ENCODE data around the gene ELOB.

The ELOB gene

DNA sequence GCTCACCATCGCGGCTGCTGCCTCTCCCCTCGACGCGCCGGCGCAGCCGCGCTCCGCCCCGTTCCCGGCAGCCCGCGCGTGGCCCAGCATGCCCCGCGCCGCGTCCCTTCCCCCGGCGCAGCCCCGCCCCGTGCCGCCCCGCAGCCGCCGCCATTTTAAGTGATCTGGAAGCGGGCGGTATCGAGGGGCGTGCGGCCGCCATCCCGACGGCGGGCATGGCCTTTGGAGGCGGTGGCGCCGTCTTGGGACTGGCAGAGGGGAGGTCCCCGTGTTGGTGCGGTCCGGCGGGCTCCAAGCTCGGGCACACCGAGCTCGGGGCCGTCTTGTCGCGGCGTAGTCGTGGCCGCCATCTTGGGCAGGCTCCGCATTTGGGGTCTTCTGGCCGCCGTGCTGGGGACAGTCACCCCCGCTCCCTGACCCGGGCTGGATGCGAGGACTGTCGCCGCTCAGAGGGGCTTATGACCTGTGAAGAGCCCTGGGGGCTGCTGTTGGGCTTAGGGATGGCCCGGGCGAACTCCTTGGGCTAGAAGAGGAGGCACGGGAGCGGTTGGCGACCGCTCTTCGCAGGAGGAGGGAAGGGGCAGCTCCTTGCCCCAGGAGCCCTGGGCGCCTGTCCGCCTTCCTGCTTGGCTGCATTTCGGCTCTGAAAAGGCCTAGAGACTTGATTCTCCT, at the start of gene ELOB:
Gene ELOB (minus strand): TSS at position 50 of the 672 bp plus-strand sequence. CDS start 41 bp downstream, at position 9.
- DNase-seq, result peak; percentile 89

DNA sequence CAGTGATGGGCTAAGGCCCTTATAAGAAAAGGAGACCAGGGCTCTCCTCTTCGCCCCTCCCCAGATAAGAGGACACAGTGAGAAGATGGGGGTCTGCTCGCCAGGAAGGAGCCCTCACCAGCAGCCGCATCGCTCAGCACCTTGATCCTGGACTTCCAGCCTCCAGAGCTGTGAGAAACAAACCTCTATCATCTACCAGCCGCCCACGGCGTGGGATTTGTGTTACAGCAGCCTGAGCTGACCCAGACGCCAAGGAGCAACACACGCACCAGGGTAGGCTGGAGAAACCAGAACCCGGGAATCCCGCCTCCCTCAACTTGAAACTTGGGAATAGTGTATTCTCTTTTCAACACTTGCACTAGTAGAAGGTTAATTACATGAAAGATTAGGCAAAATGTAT, 48.8 kb upstream of the ELOB start:
- DNase-seq, result no peak

- DNase-seq, result no peak
Measured at GRCh38 chr16:2825049-2825742, 48.1 kb upstream of the ELOB start.

GRCh38 chr16:2824626-2825025, 47.5 kb upstream of the ELOB start:
- no peak for DNase-seq

DNA sequence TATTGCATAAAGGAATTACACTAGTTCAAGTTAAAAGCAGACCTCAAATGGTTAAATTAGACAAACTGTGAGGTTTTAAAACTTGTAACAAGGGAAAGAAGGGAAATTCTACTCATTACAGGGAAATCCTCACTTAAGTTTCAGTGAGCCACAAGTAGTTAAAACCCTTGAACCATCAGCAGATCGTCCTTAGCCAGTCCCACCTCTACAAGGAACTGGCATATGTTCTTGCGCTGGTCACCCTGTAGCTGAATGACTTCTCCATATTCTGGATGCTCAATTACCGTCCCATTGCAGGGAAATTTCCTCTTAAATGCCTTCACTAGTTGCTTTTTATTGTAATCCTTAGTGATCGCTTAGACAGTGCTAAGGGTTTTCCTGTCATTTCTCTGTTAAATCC, 45.4 kb upstream of the ELOB start:
- DNase-seq, result no peak

DNA sequence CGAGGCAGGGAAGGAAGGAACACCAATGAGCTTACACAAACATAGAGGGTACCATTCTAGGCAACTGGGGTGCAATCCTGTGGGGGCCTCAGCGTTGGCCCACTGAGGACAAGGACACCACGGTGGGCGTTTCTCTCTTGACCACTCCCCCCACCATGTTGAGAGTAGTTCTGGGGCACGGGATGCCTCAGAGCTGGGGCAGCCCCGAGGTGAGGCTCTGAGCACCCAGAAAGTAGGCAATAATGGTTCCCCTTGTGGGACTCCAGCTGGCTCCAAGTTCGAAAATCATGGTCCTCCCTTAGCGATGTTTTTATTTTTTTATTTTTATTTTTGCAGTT, 45.0 kb upstream of the ELOB start:
- no peak for DNase-seq

DNA sequence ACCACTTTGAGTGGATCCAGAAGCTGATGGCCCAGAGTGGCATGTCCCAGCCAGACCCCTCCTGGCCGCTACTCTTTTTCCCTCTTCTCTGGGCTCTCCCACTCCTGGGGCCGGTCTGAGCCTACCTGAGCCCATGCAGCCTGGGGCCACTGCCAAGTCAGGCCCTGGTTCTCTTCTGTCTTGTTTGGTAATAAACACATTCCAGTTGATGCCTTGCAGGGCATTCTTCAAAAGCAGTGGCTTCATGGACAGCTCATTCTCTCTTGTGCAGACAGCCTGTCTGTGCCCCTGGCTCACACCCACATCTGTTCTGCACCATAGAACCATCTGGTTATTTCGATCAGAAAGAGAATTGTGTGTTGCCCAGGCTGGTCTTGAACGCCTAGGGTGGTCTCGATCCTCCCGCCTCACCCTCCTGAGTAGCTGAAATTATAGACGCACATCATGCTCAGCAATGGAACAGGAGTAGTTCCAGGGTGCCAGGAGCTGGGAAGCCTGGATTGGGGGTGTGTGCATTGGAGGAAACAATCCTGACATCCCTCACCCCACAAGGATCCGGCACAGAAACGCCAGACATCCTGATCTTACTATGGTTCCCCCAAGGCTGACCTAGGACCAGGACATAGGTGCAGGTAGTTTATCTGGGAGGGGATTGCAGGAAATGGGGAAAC, 44.5 kb upstream of the ELOB start:
- no peak for DNase-seq

- DNase-seq, result no peak
Measured at GRCh38 chr16:2820836-2821486, 43.9 kb upstream of the ELOB start.

DNA sequence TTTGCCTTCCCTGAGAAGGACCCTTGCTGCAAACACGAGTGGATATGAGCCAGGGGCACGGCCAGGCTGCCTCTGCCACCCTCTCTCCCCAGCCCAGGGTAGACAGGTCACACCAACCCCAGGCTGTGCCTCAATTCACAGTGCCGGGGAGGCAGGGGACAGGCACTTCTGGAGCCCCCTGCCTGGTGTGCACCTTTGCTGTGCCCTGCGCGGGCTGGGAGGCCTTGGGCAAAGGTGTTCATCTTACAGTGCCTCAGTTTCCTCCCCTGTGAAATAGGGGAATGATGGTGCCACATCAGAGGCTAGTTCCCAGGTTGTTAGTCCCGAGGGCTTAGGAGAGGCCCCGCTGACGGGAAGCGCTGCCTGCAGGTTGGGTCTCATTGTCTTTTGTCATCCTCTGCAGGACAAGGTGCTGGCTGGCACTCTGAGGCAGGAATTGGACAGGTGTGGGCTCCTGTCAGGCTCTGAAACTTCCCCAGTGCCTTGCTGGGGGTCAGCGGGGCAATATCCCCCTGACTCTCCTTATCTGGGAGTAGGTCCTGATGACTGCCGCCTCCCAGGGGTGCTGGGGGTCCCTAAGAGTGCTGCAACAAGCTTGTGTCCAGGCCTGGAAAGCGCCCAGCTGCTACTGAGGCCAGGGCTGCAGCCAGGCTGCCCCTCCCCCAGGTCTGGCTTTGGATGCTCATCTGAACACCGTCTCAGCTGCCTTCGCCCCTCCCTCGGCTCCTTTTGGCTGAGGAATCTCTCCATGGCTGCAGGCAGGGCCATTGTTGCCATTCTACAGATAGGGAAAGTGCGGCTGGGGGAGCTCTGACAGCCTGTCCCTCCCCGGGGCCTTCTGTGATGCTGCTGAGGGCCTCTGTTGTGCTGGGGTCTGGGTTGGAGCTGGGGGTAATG, 43.1 kb upstream of the ELOB start:
- DNase-seq, result no peak

DNA sequence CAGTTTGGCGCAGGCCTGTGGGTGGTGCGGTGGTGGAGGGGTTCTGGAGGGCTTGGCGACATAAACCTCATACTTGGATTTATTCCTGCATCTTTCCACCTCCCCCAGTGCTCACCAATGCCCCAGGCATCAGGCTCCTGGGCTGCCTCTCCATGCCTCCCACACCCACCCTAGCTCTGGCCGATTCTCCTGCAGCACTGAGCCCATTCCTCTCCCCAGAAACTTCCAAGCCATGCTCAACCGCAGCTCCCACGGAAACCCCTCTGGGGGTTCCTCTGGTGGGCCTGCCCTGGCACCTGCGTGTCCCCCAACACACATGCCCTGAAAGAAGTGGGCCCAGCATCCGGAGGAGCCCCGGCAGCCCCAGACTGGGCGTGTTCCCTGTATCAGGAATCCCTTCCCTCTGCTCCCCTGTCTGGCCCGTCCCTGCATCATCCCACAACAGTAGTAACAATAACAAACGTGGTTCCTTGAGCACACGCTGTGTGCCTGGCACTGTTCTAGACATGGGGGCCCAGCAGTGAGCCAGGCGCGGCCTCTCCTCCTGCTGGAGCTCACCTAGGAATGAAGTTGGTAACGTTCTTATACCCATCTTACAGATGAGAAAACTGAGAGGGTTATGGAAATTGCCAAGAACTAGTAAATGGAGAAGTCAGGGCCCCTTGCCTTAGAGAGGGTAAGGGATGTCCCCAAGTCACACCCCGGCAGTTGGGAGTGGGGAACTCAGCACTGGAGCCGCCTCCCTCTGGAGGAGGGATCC, 42.3 kb upstream of the ELOB start:
- DNase-seq, result no peak

- no peak for DNase-seq
Measured at GRCh38 chr16:2818272-2818876, 41.3 kb upstream of the ELOB start.

DNA sequence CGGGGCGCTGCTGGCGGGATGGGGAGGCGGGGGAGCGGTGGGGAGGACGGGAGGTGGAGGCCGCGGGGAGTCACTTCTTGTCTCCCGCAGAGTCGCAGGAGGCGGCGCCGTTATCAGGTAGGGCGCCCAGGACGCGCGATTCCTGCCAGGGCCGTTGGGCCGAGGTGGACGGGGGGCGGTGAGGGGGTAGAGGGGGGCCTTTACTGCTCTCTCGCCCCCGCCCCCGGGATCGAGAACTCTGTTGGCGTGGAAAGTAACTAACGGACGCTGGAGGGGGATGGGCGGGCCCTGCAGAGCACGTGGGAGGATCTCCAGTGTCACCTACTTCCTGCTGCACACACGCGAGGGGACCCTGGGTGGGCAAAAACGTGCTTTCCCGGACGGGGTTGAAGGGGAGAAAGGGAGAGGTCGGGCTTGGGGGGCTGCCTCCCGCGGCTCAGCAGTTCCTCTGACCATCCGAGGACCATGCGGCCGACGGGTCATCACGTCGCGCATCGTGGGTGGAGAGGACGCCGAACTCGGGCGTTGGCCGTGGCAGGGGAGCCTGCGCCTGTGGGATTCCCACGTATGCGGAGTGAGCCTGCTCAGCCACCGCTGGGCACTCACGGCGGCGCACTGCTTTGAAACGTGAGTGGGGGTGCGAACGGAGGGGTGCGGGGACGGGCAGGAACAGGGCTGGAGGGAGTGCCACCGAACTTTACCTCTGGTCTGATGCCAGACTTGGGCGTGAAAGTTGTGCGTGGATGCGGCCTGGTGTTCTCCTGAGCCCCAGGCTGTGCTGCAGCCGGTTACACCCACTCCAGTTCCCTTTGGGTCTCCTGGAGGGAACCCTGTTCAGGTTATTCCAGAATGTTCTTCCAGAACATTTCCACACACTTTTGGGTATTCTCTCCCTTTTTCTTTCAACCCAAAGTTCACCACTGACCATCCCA, 40.5 kb upstream of the ELOB start:
- DNase-seq, result no peak

GRCh38 chr16:2816751-2817339, 39.8 kb upstream of the ELOB start, which contains the start of gene PRSS21:
PRSS21 (plus strand) TSS chr16:2817237; CDS start chr16:2817269, 32 bp downstream.
- DNase-seq, result peak; percentile 28

DNA sequence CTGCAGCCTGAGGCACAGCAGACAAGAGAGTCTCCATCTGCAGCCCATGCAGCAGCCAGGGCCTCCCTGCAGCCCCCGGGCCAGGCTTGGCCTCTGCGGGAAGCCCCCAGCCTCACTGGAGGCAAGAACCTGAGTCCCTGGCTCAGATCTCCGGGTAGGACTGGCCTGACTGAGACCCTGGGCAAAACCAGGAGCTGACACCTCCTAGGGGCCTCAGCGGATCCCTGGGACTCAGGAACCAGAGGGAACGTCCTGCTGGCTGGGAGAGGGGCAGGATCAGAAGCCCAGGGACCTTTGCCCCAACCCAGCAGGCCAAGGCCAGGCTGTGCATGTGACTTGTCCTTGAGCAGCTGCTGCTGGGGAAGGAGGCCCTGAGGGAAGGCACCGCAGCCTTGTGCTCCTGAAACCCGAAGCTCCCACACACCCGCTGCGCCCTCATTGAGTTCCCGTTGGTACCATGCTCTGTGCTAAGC, 38.3 kb upstream of the ELOB start:
- no peak for DNase-seq

GRCh38 chr16:2814551-2815298, 37.6 kb upstream of the ELOB start:
- DNase-seq, result no peak

GRCh38 chr16:2813771-2814221, 36.7 kb upstream of the ELOB start:
- no peak for DNase-seq

DNA sequence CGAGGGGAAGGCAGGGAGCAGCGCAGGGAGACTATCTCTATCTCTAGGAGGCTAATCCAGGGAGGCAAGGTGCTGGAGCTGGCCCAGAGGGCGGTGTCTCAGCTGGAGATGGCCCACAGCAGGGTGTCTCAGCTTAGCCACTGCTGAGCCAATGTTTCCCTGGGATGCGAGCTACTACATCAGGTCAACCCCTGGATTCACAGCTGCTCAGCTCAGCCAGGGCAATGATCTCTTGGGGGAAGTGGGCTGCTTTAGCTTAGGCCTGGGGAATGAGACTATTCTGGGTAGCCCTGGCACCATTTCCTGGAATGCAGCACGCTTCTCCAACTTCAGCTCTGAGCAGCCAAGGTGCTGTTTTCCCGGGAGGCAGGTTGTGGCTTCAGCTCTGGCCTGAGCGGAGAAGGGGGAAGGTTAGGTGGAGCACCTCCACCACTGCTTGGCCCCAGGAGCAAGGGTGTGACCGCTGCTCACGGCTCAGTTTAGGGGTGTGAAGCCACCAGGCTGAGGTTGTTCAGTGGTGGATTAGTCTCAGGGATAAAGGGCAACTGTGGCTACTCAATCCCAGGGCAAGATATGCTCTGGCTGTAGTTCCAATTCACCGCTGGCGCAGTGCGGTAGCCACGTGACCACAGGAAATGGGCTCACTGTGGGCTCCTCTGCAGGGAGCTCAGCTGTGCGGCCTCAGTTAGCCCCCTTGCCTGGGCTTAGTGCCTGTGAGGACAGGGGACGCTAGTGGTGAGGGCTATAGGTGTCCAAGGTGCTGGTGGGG, 34.8 kb upstream of the ELOB start:
- no peak for DNase-seq

GRCh38 chr16:2810651-2811050, 33.6 kb upstream of the ELOB start:
- DNase-seq, result no peak

Data from activated gamma-delta T cell treated with Interleukin-2 at 50 U/mL for 16 hours (primary cell).